ENCODE results near the gene DCDC1.

The DCDC1 gene

GRCh38 chr11:30826911-30827310, 542.6 kb downstream of the DCDC1 start:
- no peak for DNase-seq

DNA sequence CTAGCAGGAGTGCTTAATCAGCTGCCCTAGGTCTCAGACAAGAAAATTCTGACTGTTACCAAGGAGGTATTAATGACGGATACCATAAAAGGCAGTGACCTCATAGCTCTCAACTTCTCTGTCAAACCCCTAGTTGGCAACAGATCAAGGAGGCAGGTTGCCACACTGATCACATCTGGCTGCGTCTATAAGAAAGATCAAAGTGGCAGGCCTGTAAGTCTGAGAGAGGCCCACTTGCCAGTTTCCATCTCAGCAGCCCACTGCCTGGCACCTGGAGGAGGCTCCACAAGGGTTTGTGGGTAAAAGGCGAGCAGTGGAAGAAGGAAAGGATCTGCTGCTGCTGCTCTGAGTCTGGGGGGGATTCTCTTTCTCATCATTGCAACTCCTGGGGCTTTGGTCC, 543.8 kb downstream of the DCDC1 start:
- DNase-seq, result no peak

GRCh38 chr11:30823119-30823518, 546.4 kb downstream of the DCDC1 start:
- no peak for DNase-seq

DNA sequence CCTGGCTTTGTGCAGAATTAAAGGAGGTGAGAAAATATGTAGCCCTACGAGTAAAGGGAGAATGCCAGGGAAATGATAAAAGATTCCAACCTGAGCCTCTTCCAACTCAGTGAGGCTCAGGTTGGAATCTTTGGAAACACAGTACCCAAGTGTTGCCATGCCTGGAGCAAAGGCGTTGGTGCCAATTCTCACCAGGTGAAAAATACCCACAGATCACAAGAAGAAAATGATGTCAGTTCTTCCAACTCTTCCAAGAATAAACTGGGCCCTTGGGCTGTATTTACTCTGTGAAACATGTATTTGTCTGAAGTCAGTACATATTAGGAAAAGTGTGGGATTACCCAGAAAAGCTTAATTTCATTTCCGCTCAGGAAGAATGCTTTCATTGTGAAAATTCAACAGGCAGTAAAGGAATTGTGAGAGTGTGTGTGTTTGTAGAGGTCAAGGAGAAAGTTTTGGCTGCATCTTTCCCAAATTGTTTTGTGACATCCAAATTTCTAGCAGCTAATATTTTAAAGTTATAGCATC, 548.0 kb downstream of the DCDC1 start:
- DNase-seq, result no peak

DNA sequence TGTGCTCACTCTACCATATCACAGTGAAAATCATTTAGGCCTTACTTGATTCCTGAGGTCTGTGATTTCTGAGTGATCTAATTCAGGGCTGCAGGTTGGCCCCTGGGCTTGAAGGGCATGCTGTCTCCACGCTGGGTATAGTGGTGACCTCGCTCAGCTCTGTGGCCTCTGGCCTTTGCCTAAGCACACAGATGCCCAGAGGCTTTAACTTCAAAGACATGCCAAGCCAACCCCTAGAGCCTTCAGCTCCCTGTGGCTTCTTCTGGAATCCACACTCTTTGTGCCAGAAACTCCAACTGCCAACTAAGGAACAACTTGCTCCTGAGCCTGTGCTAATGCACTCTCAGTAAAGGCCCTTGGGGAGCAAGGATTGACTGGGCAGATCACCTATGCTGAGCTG, 550.8 kb downstream of the DCDC1 start:
- DNase-seq, result no peak

DNA sequence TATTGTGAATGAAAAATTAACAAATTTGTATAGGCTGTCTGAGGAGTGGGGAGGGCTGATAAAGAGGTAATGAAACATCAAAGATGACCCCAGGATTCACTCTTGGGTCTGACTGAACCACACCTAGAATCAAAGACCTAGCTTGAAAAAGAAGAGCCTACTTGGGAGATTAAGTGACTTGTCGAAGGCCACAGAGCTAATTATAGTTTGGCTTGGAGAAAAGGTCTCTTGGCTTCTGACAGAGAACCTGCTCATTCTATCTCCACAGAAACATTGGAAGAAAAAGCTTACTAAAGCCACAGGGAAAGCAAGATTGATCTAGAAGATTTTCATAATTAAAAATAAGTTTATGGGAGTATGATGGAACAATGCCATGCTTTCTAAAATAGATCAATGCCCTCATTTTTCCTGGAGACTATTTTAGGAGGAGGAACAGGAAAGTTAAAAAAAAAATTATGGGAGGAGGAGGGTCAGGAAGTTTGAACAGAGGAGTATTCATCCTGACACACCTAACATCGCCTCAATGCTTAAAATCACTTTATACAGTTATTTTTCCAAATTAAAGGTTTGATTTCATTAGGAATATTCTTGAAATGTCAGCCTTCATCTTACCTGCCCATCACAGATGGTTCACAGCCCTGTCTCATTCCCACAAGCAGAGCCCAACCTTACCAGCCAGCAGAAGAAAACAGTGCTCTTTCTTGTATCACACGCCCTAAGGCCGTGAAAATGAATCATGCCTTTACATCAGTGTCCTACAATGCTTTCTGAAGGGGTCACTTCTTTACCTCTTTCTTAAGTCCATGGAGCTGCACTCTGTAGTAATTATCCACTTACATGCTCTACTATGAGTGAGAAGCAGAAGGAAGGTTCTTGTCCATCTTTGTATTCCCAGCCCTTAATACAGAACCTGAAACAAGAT, 552.3 kb downstream of the DCDC1 start:
- no peak for DNase-seq

- no peak for DNase-seq
Measured at GRCh38 chr11:30815619-30816018, 553.9 kb downstream of the DCDC1 start.

DNA sequence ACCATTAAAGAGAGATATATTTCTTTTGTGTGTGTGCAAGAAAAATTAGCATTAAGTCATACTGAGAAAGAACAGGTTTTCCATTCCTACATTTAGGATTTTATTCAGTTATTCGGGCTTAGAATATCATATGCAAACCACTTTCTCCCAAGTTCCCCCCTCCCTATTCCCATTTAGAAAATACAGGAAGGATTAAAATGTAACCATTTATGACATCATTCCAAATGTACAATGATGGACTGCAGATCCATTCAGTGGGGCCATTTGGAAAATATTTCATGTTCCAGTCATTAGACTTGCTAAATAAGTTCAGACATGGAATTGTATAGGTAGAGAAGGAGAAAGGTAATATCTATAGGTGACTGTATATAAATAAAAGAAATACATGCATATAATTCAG, 554.8 kb downstream of the DCDC1 start:
- DNase-seq, result no peak

All from activated CD4-positive, alpha-beta T cell treated with anti-CD3 and anti-CD28 coated beads, Interleukin-2, amount 50 U/mL, for 16 hours (primary cell).